GM18505 (cell line): Measurements from ENCODE around the gene MGAT4B.

Experiments used
- ATAC-seq: cut with Tn5 transposase; IDR thresholded peaks from one replicate; pipeline ENCODE4 v1.9.1; 2021; ENCODE audit not compliant: unreplicated experiment
- POLR2A ChIP-seq: IDR thresholded peaks from 4 replicates; pipeline ENCODE4 v1.6.1; 2011; ENCODE audit warnings: borderline replicate concordance; ENCODE audit not compliant: insufficient read depth, insufficient read length; ENCODE audit errors: extremely low read depth

MGAT4B gene

DNA sequence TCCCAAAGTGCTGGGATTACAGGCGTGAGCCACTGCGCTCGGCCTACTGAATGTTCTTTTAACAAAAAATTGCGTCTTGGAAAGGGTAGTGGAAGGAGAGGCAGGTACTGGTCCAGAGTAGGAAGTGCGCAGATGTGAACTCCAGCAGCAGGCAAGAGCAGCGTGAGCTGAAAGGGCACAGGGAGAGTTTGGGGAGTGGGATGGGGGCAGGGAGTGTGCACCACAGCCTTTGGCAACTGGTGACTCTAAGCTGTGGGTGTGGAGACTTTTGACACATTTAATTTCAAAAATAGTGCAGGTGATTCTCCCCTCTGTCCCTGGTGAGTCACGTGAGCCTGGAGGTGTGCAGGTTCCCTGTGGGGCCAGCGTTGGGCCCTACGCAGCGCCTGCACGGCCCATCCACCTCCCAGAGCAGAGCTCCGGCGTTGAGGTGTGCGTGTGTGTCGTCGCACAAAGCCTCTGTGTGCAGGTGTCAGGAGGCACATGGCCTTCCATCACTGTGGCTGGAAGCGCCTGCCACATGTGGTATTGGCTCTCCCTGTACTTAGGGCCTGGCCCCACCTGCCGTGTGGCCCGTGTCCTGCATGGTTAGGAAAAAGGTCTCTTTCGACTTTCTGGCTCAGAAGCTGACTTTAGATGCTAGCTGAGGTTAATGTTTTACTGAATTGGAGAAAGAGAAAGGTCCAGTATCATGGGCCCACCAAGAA, 25.5 kb upstream of the MGAT4B start:
- no peak for TF ChIP-seq POLR2A
- no peak for ATAC-seq

- TF ChIP-seq POLR2A: no peak
- ATAC-seq: no peak
These were observed 24.3 kb upstream of the MGAT4B start for GRCh38 chr5:179830818-179831468.

- no peak for ATAC-seq
- no peak for TF ChIP-seq POLR2A
These were observed 23.2 kb upstream of the MGAT4B start for GRCh38 chr5:179829732-179830435.

- TF ChIP-seq POLR2A: no peak
- no peak for ATAC-seq
These were observed 22.2 kb upstream of the MGAT4B start for GRCh38 chr5:179828756-179829421.

DNA sequence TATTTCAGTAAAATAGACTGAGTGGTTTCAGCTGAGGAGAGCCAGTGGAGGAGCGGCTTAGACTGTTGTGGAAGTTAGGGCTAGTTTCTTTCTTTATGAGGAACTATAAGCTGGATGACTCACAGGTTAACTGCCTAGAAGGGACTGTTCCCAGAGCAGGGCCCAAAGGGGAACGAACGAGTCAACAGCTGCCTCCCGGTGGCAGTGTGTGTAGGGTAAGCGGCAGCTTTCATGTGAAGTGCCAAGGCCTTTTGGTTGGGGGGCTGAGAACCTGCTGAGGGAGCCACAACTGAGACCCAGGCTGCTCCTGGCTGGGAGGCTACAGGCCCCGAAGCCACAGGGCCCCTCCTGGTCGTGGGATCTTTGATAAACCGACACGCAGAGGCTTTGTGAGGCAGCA, 21.0 kb upstream of the MGAT4B start:
- TF ChIP-seq POLR2A: no peak
- no peak for ATAC-seq

GRCh38 chr5:179825655-179826182, 19.1 kb upstream of the MGAT4B start:
- TF ChIP-seq POLR2A: no peak
- ATAC-seq: no peak

- no peak for ATAC-seq
- TF ChIP-seq POLR2A: no peak
These were observed 18.1 kb upstream of the MGAT4B start for GRCh38 chr5:179824745-179825112.

GRCh38 chr5:179823937-179824744, 17.5 kb upstream of the MGAT4B start:
- no peak for ATAC-seq
- no peak for TF ChIP-seq POLR2A

- no peak for ATAC-seq
- TF ChIP-seq POLR2A: no peak
These were observed 15.9 kb upstream of the MGAT4B start for GRCh38 chr5:179822444-179822990.

GRCh38 chr5:179822059-179822432, 15.4 kb upstream of the MGAT4B start:
- no peak for TF ChIP-seq POLR2A
- ATAC-seq: no peak

- peak; percentile 38 for ATAC-seq
- TF ChIP-seq POLR2A: peak; percentile 61
These were observed 14.8 kb upstream of the MGAT4B start for GRCh38 chr5:179821298-179822058.
